Mammary epithelial cell (primary cell): ENCODE results near the gene RPL5.

ENCODE experiments used
- CTCF ChIP-seq, 2 donors: IDR thresholded peaks in 1 of 2; conservative IDR thresholded peaks in 1 of 2; 2 replicates each; pipeline ENCODE4 v1.5.1; 2011 to 2012; ENCODE audit warnings: inconsistent platforms in 2 of 2, low read length in 2 of 2, mild to moderate bottlenecking in 2 of 2, control low read depth in 1 of 2, low read depth in 1 of 2; ENCODE audit not compliant: insufficient read depth in 1 of 2; ENCODE audit errors: extremely low read depth in 1 of 2
- EZH2 ChIP-seq: IDR thresholded peaks from 2 replicates; pipeline ENCODE4 v1.6.1; 2012; ENCODE audit warnings: low read length, inconsistent platforms, borderline replicate concordance

- TF ChIP-seq CTCF (conservative IDR thresholded peaks at IDR 0.05 in 1 of 2, IDR thresholded peaks at IDR 0.05 in 1 of 2; ENCODE audit: extremely low read depth in 1 of 2, insufficient read depth in 1 of 2, low read depth in 1 of 2, low read length in 2 of 2), result no peak
- no peak for TF ChIP-seq EZH2
These were observed 55.6 kb downstream of the RPL5 start for GRCh38 chr1:92887465-92887864.
